ENCODE data around the gene CLEC3B.

Gene CLEC3B

GRCh38 chr3:45029661-45030060 is 3.6 kb downstream of the CLEC3B start:
- H3K9me3 ChIP-seq (ENCODE audit: insufficient read depth, low read depth, low read length) = no peaks in the 10 kb centered on the region
- H2AFZ ChIP-seq (ENCODE audit: low read length) = no peak overlapping the region
- H3K9me2 ChIP-seq (replicated peaks; ENCODE audit: low read depth, low read length) = no peaks in the 10 kb centered on the region
- H3K79me2 ChIP-seq (ENCODE audit: insufficient read depth, low read length) = no peaks in the 10 kb centered on the region
- no peaks in the 10 kb centered on the region for H3F3A ChIP-seq (ENCODE audit: low read depth)
- peaks cover 12% of the 10 kb centered on the region for H3K4me1 ChIP-seq (ENCODE audit: insufficient read depth, low read length, poor library complexity, severe bottlenecking)
- no peak overlapping the region for H3K4me2 ChIP-seq (ENCODE audit: low read depth, low read length, poor library complexity, severe bottlenecking)
- H3K36me3 ChIP-seq (ENCODE audit: insufficient read depth, low read length) = no peaks in the 10 kb centered on the region
- H3K9ac ChIP-seq (ENCODE audit: low read depth, low read length, poor library complexity, severe bottlenecking) = no peak overlapping the region
- no peak overlapping the region for H3K4me3 ChIP-seq (ENCODE audit: low read length, poor library complexity, severe bottlenecking)
- H3K27me3 ChIP-seq (ENCODE audit: insufficient read depth, low read length, poor library complexity, severe bottlenecking) = no peaks in the 10 kb centered on the region
- TF ChIP-seq CTCF (conservative IDR thresholded peaks at IDR 0.05; ENCODE audit: low read length) = no peak
- no peak for TF ChIP-seq EZH2phosphoT487 (IDR thresholded peaks at IDR 0.05; ENCODE audit: borderline replicate concordance)
- no peaks in the 10 kb centered on the region for H4K20me1 ChIP-seq (ENCODE audit: insufficient read depth, low read length, poor library complexity, severe bottlenecking)

GRCh38 chr3:45031531-45031930 is 5.4 kb downstream of the CLEC3B start:
- H3K4me1 ChIP-seq (ENCODE audit: insufficient read depth, low read length, poor library complexity, severe bottlenecking) = peaks cover 29% of the 10 kb centered on the region
- no peak overlapping the region for H3K4me2 ChIP-seq (ENCODE audit: low read depth, low read length, poor library complexity, severe bottlenecking)
- H4K20me1 ChIP-seq (ENCODE audit: insufficient read depth, low read length, poor library complexity, severe bottlenecking) = no peaks in the 10 kb centered on the region
- H3K9me2 ChIP-seq (replicated peaks; ENCODE audit: low read depth, low read length) = no peaks in the 10 kb centered on the region
- H3K27me3 ChIP-seq (ENCODE audit: insufficient read depth, low read length, poor library complexity, severe bottlenecking) = no peaks in the 10 kb centered on the region
- H3K9me3 ChIP-seq (ENCODE audit: insufficient read depth, low read depth, low read length) = no peaks in the 10 kb centered on the region
- H3K79me2 ChIP-seq (ENCODE audit: insufficient read depth, low read length) = no peaks in the 10 kb centered on the region
- H3K36me3 ChIP-seq (ENCODE audit: insufficient read depth, low read length) = no peaks in the 10 kb centered on the region
- TF ChIP-seq EZH2phosphoT487 (IDR thresholded peaks at IDR 0.05; ENCODE audit: borderline replicate concordance) (no peak), CTCF (conservative IDR thresholded peaks at IDR 0.05; ENCODE audit: low read length) (no peak)
- H3F3A ChIP-seq (ENCODE audit: low read depth) = no peaks in the 10 kb centered on the region
- H2AFZ ChIP-seq (ENCODE audit: low read length) = no peak overlapping the region
- no peak overlapping the region for H3K4me3 ChIP-seq (ENCODE audit: low read length, poor library complexity, severe bottlenecking)
- H3K9ac ChIP-seq (ENCODE audit: low read depth, low read length, poor library complexity, severe bottlenecking) = no peak overlapping the region

GRCh38 chr3:45032113-45032512 is 6.0 kb downstream of the CLEC3B start:
- Histone ChIP-seq H3F3A (ENCODE audit: low read depth) (no peaks in the 10 kb centered on the region), H3K9me2 (replicated peaks; ENCODE audit: low read depth, low read length) (no peaks in the 10 kb centered on the region), H3K27me3 (ENCODE audit: insufficient read depth, low read length, poor library complexity, severe bottlenecking) (no peaks in the 10 kb centered on the region), H3K4me1 (ENCODE audit: insufficient read depth, low read length, poor library complexity, severe bottlenecking) (peaks cover 33% of the 10 kb centered on the region), H2AFZ (ENCODE audit: low read length) (no peak overlapping the region), H3K79me2 (ENCODE audit: insufficient read depth, low read length) (no peaks in the 10 kb centered on the region), H3K9ac (ENCODE audit: low read depth, low read length, poor library complexity, severe bottlenecking) (no peak overlapping the region), H3K4me3 (ENCODE audit: low read length, poor library complexity, severe bottlenecking) (no peak overlapping the region), H4K20me1 (ENCODE audit: insufficient read depth, low read length, poor library complexity, severe bottlenecking) (no peaks in the 10 kb centered on the region), H3K36me3 (ENCODE audit: insufficient read depth, low read length) (no peaks in the 10 kb centered on the region), H3K4me2 (ENCODE audit: low read depth, low read length, poor library complexity, severe bottlenecking) (no peak overlapping the region), H3K9me3 (ENCODE audit: insufficient read depth, low read depth, low read length) (no peaks in the 10 kb centered on the region)
- TF ChIP-seq EZH2phosphoT487 (IDR thresholded peaks at IDR 0.05; ENCODE audit: borderline replicate concordance) (no peak), CTCF (conservative IDR thresholded peaks at IDR 0.05; ENCODE audit: low read length) (no peak)

All from Loucy (cell line).